Activated naive CD8-positive, alpha-beta T cell treated with anti-CD3 and anti-CD28 coated beads, Interleukin-2, amount 50 U/mL, for 24 hours (primary cell): ENCODE data around the gene LNP1.
"Not testable (repeated sequence)": the region's sequence is repeated elsewhere in the genome, so short reads cannot be mapped to it uniquely, and the experiment has no call there.

Experiments
- ATAC-seq: fragments of 150-1000 bp; cut with Tn5 transposase; one replicate; pipeline ENCODE4 v1.10.0; 2021
- DNase-seq: peaks from one replicate; pipeline ENCODE4 v3.0.0; 2021
- H3K27ac Mint-ChIP-seq: one replicate; pipeline ENCODE4 v1.8.0; 2021; ENCODE audit warnings: mild to moderate bottlenecking, mixed read lengths
- H3K27me3 Mint-ChIP-seq: one replicate; pipeline ENCODE4 v1.8.0; 2021; ENCODE audit warnings: mixed read lengths
- H3K36me3 Mint-ChIP-seq: one replicate; pipeline ENCODE4 v1.8.0; 2021; ENCODE audit warnings: low read depth, mixed read lengths
- H3K4me1 Mint-ChIP-seq: one replicate; pipeline ENCODE4 v1.8.0; 2021; ENCODE audit warnings: mixed read lengths
- H3K4me3 Mint-ChIP-seq: one replicate; pipeline ENCODE4 v1.8.0; 2021; ENCODE audit warnings: mild to moderate bottlenecking, moderate library complexity, mixed read lengths
- H3K9me3 Mint-ChIP-seq: one replicate; pipeline ENCODE4 v1.8.0; 2021; ENCODE audit warnings: mixed read lengths

The LNP1 gene

GRCh38 chr3:100465892-100466777 is 64.8 kb downstream of the LNP1 start:
- ATAC-seq (no peak), DNase-seq (no peak)
- peaks cover 12% of the 10 kb centered on the region for H3K9me3 Mint-ChIP-seq
- no peaks in the 10 kb centered on the region for H3K27me3 Mint-ChIP-seq
- no peaks in the 10 kb centered on the region for H3K36me3 Mint-ChIP-seq
- H3K4me3 Mint-ChIP-seq: no peak overlapping the region
- H3K27ac Mint-ChIP-seq: no peak overlapping the region
- H3K4me1 Mint-ChIP-seq: no peaks in the 10 kb centered on the region

GRCh38 chr3:100467133-100467532 is 65.8 kb downstream of the LNP1 start:
- H3K36me3 Mint-ChIP-seq: no peaks in the 10 kb centered on the region
- no peaks in the 10 kb centered on the region for H3K4me1 Mint-ChIP-seq
- H3K27me3 Mint-ChIP-seq: no peaks in the 10 kb centered on the region
- no peak for DNase-seq
- peaks cover 12% of the 10 kb centered on the region for H3K9me3 Mint-ChIP-seq
- ATAC-seq: no peak
- H3K27ac Mint-ChIP-seq: no peak overlapping the region
- no peak overlapping the region for H3K4me3 Mint-ChIP-seq

GRCh38 chr3:100468676-100469075 is 67.3 kb downstream of the LNP1 start:
- no peak for DNase-seq
- Mint-ChIP-seq H3K9me3 (peaks cover 12% of the 10 kb centered on the region), H3K36me3 (no peaks in the 10 kb centered on the region), H3K4me3 (no peak overlapping the region), H3K27me3 (no peaks in the 10 kb centered on the region), H3K27ac (no peak overlapping the region), H3K4me1 (no peaks in the 10 kb centered on the region)
- no peak for ATAC-seq

GRCh38 chr3:100470951-100471350 is 69.6 kb downstream of the LNP1 start:
- Mint-ChIP-seq H3K4me1 (no peaks in the 10 kb centered on the region), H3K27me3 (no peaks in the 10 kb centered on the region), H3K27ac (no peak overlapping the region), H3K9me3 (peaks cover 12% of the 10 kb centered on the region), H3K4me3 (no peak overlapping the region), H3K36me3 (no peaks in the 10 kb centered on the region)
- no peak for DNase-seq
- ATAC-seq: no peak

- DNase-seq: no peak
- no peaks in the 10 kb centered on the region for H3K36me3 Mint-ChIP-seq
- no peak for ATAC-seq
- no peak overlapping the region for H3K27ac Mint-ChIP-seq
- no peak overlapping the region for H3K4me3 Mint-ChIP-seq
- no peaks in the 10 kb centered on the region for H3K4me1 Mint-ChIP-seq
- H3K9me3 Mint-ChIP-seq: peaks cover 12% of the 10 kb centered on the region
- H3K27me3 Mint-ChIP-seq: no peaks in the 10 kb centered on the region
Measured at GRCh38 chr3:100471444-100471843, 70.1 kb downstream of the LNP1 start.

GRCh38 chr3:100477851-100478360 is 76.6 kb downstream of the LNP1 start:
- H3K4me3 Mint-ChIP-seq, DNase-seq, H3K27me3 Mint-ChIP-seq, H3K36me3 Mint-ChIP-seq, H3K27ac Mint-ChIP-seq, H3K9me3 Mint-ChIP-seq, H3K4me1 Mint-ChIP-seq, ATAC-seq: not testable (repeated sequence)

- H3K4me1 Mint-ChIP-seq, H3K9me3 Mint-ChIP-seq, H3K4me3 Mint-ChIP-seq, H3K36me3 Mint-ChIP-seq, H3K27ac Mint-ChIP-seq, ATAC-seq, H3K27me3 Mint-ChIP-seq, DNase-seq: not testable (repeated sequence)
Measured at GRCh38 chr3:100478521-100478920, 77.2 kb downstream of the LNP1 start.

GRCh38 chr3:100480081-100480480 is 78.7 kb downstream of the LNP1 start:
- Mint-ChIP-seq H3K9me3 (no peaks in the 10 kb centered on the region), H3K36me3 (no peaks in the 10 kb centered on the region), H3K4me3 (no peak overlapping the region), H3K27me3 (peaks cover 6% of the 10 kb centered on the region), H3K27ac (no peak overlapping the region), H3K4me1 (no peaks in the 10 kb centered on the region)
- DNase-seq: no peak
- no peak for ATAC-seq

- Mint-ChIP-seq H3K9me3 (no peaks in the 10 kb centered on the region), H3K27me3 (peaks cover 9% of the 10 kb centered on the region), H3K4me3 (no peak overlapping the region), H3K4me1 (no peaks in the 10 kb centered on the region), H3K36me3 (no peaks in the 10 kb centered on the region), H3K27ac (no peak overlapping the region)
- DNase-seq (no peak), ATAC-seq (no peak)
Measured at GRCh38 chr3:100482176-100482575, 80.8 kb downstream of the LNP1 start.

- Mint-ChIP-seq H3K36me3 (no peaks in the 10 kb centered on the region), H3K27me3 (peaks cover 9% of the 10 kb centered on the region), H3K27ac (no peak overlapping the region), H3K9me3 (no peaks in the 10 kb centered on the region), H3K4me3 (no peak overlapping the region), H3K4me1 (no peaks in the 10 kb centered on the region)
- DNase-seq (no peak), ATAC-seq (no peak)
Measured at GRCh38 chr3:100483529-100483928, 82.2 kb downstream of the LNP1 start.

GRCh38 chr3:100486808-100487207 is 85.5 kb downstream of the LNP1 start:
- Mint-ChIP-seq H3K9me3 (no peaks in the 10 kb centered on the region), H3K4me3 (no peak overlapping the region), H3K27ac (no peak overlapping the region), H3K4me1 (no peaks in the 10 kb centered on the region), H3K36me3 (no peaks in the 10 kb centered on the region), H3K27me3 (peaks cover 25% of the 10 kb centered on the region)
- no peak for DNase-seq
- ATAC-seq: no peak

- Mint-ChIP-seq H3K4me1 (peaks cover 9% of the 10 kb centered on the region), H3K4me3 (no peak overlapping the region), H3K36me3 (no peaks in the 10 kb centered on the region), H3K27me3 (peaks cover 21% of the 10 kb centered on the region), H3K9me3 (no peaks in the 10 kb centered on the region), H3K27ac (no peak overlapping the region)
- DNase-seq: no peak
- ATAC-seq: no peak
Measured at GRCh38 chr3:100489118-100489517, 87.8 kb downstream of the LNP1 start.

- peak within 1 kb of the TSS; percentile 81 for H3K4me3 Mint-ChIP-seq
- peaks cover 30% of the 10 kb centered on the region for H3K27me3 Mint-ChIP-seq
- H3K36me3 Mint-ChIP-seq: no peaks in the 10 kb centered on the region
- peaks cover 9% of the 10 kb centered on the region for H3K4me1 Mint-ChIP-seq
- peak; percentile 81 for DNase-seq
- no peak within 1 kb of the TSS for H3K27ac Mint-ChIP-seq
- no peaks in the 10 kb centered on the region for H3K9me3 Mint-ChIP-seq
- ATAC-seq: peak; percentile 97
Measured at GRCh38 chr3:100492059-100493006, 91.0 kb downstream of the LNP1 start, which contains the start of gene TMEM45A. TSS of gene TMEM45A (plus strand) at chr3:100492619. CDS start at chr3:100555212, 62,593 bp downstream.

GRCh38 chr3:100496711-100497261 is 95.4 kb downstream of the LNP1 start:
- Mint-ChIP-seq H3K27me3 (peaks cover 24% of the 10 kb centered on the region), H3K9me3 (no peaks in the 10 kb centered on the region), H3K4me1 (peaks cover 9% of the 10 kb centered on the region), H3K36me3 (no peaks in the 10 kb centered on the region), H3K27ac (no peak overlapping the region), H3K4me3 (no peak overlapping the region)
- no peak for ATAC-seq
- DNase-seq: no peak
